HepG2 (cell line): Measurements from ENCODE around the gene TMEM130.

ENCODE experiments used
- YY1 ChIP-seq: IDR thresholded peaks from 2 replicates; pipeline ENCODE4 v1.6.1; 2011; ENCODE audit warnings: low read length, low read depth, moderate library complexity, mild to moderate bottlenecking; ENCODE audit not compliant: insufficient read depth, insufficient replicate concordance
- ZNF761 ChIP-seq: sonication (generic); formaldehyde crosslinking; conservative IDR thresholded peaks from 2 replicates; pipeline ENCODE4 v1.4.0; 2020; ENCODE audit warnings: mild to moderate bottlenecking, missing genetic modification reagents
- TF ChIP-seq, protein P1 (sequence below): sonication (generic); formaldehyde crosslinking; IDR thresholded peaks from 2 replicates; pipeline ENCODE4 v1.4.0; 2020; ENCODE audit warnings: missing genetic modification reagents, mild to moderate bottlenecking, borderline replicate concordance
- TF ChIP-seq, protein P2 (sequence below): sonication (generic); formaldehyde crosslinking; IDR thresholded peaks from 2 replicates; pipeline ENCODE4 v1.4.0; 2020; ENCODE audit warnings: missing genetic modification reagents

DNA sequence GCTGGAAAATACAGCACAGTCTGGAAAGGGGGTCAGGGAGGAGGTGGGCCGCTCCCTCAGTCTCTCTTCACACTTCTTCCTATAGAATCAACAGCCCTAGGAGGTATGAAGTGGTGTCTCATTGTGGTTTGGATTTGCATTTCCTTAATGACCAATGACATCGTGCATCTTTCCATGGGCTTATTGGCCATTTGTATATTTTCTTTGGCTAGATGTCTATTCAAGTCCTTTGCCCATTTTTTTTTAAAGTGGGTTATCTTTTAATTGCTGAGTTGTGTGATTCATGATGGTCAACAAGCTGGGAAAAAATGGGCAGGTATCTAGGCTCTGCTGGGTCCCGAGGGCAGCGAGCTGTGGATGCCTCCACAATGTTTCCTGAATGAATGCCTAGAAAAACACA is 29.1 kb downstream of the TMEM130 start:
- TF ChIP-seq, protein P1, sequence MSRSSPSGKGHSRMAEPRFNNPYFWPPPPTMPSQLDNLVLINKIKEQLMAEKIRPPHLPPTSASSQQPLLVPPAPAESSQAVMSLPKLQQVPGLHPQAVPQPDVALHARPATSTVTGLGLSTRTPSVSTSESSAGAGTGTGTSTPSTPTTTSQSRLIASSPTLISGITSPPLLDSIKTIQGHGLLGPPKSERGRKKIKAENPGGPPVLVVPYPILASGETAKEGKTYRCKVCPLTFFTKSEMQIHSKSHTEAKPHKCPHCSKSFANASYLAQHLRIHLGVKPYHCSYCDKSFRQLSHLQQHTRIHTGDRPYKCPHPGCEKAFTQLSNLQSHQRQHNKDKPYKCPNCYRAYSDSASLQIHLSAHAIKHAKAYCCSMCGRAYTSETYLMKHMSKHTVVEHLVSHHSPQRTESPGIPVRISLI (CRISPR knock-in tag) = no peak
- TF ChIP-seq, protein P2, sequence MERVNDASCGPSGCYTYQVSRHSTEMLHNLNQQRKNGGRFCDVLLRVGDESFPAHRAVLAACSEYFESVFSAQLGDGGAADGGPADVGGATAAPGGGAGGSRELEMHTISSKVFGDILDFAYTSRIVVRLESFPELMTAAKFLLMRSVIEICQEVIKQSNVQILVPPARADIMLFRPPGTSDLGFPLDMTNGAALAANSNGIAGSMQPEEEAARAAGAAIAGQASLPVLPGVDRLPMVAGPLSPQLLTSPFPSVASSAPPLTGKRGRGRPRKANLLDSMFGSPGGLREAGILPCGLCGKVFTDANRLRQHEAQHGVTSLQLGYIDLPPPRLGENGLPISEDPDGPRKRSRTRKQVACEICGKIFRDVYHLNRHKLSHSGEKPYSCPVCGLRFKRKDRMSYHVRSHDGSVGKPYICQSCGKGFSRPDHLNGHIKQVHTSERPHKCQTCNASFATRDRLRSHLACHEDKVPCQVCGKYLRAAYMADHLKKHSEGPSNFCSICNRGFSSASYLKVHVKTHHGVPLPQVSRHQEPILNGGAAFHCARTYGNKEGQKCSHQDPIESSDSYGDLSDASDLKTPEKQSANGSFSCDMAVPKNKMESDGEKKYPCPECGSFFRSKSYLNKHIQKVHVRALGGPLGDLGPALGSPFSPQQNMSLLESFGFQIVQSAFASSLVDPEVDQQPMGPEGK (CRISPR knock-in tag) = no peak
- TF ChIP-seq ZNF761 (CRISPR knock-in tag) = no peak
- no peak for TF ChIP-seq YY1
